GM10266 (cell line): ENCODE measurements around the gene LIME1.

Source experiments
- DNase-seq: peaks from one replicate; pipeline ENCODE4 v3.0.0; 2012; ENCODE audit errors: extremely low spot score
- TF ChIP-seq, protein P1 (sequence below): IDR thresholded peaks from 2 replicates; pipeline ENCODE4 v1.5.1; 2012; ENCODE audit warnings: mild to moderate bottlenecking, low read depth; ENCODE audit not compliant: control insufficient read depth, insufficient read depth; ENCODE audit errors: missing control alignments

LIME1 gene

DNA sequence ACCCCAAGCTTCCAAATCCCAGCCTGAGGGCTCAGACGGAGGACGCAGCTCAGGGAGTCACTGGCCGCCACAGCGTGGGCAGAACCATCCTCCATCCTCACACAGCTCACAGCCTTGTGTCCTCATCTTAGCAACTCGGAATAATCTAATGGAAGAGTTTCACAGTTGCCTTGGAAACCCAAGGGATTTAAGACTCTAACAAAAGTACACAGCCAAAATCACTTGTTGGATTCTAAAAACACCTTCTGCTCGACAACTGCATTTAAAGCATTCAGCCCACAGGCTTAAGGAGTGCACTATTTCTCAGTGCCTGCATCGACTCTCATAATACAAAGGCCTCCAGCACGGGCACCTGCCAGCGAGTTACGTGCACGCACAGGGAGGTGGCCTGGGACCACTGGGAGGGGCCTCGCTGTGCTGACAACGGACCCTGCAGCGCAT lies 49.2 kb downstream of the LIME1 start:
- TF ChIP-seq, protein P1, sequence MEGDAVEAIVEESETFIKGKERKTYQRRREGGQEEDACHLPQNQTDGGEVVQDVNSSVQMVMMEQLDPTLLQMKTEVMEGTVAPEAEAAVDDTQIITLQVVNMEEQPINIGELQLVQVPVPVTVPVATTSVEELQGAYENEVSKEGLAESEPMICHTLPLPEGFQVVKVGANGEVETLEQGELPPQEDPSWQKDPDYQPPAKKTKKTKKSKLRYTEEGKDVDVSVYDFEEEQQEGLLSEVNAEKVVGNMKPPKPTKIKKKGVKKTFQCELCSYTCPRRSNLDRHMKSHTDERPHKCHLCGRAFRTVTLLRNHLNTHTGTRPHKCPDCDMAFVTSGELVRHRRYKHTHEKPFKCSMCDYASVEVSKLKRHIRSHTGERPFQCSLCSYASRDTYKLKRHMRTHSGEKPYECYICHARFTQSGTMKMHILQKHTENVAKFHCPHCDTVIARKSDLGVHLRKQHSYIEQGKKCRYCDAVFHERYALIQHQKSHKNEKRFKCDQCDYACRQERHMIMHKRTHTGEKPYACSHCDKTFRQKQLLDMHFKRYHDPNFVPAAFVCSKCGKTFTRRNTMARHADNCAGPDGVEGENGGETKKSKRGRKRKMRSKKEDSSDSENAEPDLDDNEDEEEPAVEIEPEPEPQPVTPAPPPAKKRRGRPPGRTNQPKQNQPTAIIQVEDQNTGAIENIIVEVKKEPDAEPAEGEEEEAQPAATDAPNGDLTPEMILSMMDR, result peak; percentile 2
- no peak for DNase-seq

DNA sequence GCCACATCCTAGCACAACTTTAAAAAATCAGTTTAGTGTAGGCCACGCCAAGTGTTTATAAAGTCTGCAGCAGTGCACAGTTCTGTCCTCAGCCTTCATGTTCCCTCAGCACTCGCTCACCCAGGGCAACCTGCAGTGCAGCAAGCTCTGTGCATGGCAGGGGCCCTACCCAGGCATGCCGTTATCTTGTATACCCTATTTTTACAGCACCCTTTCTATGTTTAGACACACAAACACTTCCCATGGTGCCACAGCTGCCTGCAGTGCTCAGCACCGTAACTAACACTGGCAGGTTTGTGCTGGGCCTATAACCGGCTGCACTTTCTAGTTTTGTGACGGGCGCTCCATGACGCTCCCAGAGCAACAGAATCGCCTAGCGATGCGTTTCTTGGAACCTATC lies 50.8 kb downstream of the LIME1 start:
- no peak for DNase-seq
- TF ChIP-seq, protein P1, result no peak

DNA sequence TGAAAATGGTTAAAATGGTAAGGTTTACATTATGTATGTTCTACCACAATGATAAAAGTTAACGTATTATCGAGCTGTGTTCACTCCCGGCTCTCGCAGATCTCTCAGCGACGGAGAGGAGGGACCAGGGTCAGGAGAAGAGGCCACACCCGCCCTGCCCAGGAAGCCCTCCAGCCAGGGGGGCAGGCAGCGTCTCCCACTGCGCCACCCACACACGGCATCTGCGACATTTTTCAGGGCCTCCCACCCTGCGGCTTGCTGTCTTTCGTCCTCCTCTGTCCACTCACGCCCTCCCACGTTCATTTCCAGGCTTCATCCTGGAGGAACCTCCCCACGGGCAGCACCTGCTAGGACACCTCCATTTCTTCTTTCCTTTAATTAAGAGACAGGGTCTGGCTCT lies 51.3 kb downstream of the LIME1 start:
- TF ChIP-seq, protein P1, result no peak
- DNase-seq, result no peak
